HG02678 (cell line): ENCODE measurements around the gene ZG16B.

Experiments
- ATAC-seq: cut with Tn5 transposase; IDR thresholded peaks from one replicate; pipeline ENCODE4 v1.9.1; 2021; ENCODE audit warnings: mild to moderate bottlenecking, moderate library complexity; ENCODE audit not compliant: unreplicated experiment

The ZG16B gene

GRCh38 chr16:2822496-2822895, 7.6 kb upstream of the ZG16B start:
- ATAC-seq = no peak

- no peak for ATAC-seq
Measured at GRCh38 chr16:2824626-2825025, 5.5 kb upstream of the ZG16B start.

GRCh38 chr16:2825049-2825742, 4.9 kb upstream of the ZG16B start:
- ATAC-seq = no peak

- no peak for ATAC-seq
Measured at GRCh38 chr16:2825906-2826305, 4.2 kb upstream of the ZG16B start.

- no peak for ATAC-seq
Measured at GRCh38 chr16:2826591-2827373, 3.3 kb upstream of the ZG16B start.

- no peak for ATAC-seq
Measured at GRCh38 chr16:2827374-2827791, 2.7 kb upstream of the ZG16B start.

GRCh38 chr16:2827831-2828520, 2.1 kb upstream of the ZG16B start:
- ATAC-seq = no peak

DNA sequence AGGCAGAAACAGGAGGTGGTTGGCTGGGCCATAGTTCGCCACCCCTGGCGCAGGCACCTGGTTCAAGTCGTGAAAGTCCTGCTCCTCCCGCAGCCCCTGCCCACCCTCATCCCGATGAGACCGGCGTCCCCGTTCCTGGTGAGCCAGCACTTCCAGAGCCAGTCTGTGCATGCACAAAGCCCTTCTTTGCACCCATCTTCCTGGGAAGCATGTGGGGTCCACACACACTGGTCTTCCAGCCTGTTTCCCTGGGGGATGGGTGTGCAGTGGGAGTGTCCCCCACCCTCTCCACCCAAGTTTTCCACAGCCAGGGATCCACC, 1.6 kb upstream of the ZG16B start:
- ATAC-seq = no peak

DNA sequence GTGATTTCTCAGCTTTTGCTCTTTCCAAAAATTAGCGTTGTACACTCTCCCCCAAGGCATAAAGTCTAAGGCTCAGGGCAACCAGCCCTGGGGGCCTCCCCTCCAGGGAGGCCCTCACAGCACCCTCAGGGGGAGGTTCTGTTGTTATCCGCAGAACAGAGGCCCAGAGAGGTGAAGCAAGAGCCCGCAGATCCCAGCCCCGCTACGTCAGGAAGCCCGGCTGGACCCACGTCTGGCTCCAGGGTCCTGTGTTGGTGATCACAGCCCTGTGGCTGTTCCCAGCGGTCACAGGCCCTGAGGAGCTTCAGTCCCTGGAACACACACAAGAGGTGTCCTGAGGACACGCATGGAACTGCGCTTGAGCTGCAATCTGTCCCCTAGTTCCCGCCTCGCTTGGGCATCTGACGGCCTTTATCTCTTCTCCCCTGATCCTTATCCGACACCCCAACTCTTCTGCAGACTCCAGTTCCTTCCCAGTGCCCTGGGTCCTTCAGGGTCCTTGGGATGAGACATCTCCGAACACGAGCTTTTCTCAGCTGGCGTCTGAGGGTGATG, 1.1 kb upstream of the ZG16B start:
- ATAC-seq = no peak

- ATAC-seq = no peak
Measured at GRCh38 chr16:2830355-2830695, 222 bp downstream of the ZG16B start.

DNA sequence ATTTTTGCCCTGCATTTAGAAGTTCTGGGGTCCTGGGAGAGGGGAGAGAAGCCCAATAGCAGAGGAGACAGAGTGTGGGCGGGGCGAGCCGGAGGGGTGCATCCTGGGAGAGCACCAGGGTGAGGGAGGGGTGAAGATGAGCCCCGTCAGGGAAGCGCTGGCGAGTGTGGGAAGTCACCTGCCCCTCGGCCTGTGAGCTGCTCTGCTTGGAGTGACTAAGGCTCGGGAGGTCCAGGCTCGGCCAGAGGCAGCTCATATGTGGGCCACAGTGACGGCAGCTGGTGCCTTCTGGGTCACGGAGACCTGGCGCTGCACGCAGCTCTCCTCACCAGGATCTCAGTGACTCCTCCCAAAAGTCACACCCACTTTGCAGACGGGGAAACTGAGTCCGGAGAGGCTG, 1.1 kb downstream of the ZG16B start:
- ATAC-seq = no peak

DNA sequence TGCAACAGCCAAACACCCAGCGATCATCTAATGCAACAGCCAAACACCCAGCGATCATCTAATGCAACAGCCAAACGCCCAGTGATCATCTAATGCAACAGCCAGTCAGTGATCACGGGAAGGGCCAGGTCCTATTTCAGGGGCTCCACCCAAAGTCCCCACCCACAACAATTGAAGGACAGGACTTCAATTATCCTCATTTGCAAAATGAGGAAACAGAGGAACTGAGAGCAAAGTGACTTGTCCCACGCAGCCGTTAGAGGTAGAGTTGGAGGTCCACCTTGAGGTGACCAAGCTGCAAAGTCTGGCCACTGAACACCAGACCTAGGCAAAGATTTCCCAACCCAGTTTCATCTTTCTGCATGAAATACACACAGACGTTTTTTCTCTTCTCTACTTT, 3.7 kb downstream of the ZG16B start:
- no peak for ATAC-seq

DNA sequence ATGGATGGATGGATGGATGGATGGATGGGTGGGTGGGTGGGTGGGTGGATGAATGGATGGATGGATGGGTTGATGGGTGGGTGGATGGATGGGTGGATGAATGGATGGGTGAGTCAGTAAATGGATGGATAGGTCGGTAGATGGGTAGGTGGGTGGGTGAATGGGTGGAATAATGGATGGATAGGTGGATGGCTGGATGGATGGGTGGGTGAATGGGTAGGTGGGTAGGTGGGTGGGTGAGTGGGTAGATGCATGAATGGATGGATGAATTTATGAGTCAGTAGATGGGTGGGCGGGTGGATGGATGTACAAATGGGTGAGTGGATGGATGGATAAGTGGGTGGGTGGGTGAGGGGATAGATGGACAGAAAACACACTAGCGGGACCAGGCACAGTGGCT, 4.9 kb downstream of the ZG16B start:
- ATAC-seq = no peak

DNA sequence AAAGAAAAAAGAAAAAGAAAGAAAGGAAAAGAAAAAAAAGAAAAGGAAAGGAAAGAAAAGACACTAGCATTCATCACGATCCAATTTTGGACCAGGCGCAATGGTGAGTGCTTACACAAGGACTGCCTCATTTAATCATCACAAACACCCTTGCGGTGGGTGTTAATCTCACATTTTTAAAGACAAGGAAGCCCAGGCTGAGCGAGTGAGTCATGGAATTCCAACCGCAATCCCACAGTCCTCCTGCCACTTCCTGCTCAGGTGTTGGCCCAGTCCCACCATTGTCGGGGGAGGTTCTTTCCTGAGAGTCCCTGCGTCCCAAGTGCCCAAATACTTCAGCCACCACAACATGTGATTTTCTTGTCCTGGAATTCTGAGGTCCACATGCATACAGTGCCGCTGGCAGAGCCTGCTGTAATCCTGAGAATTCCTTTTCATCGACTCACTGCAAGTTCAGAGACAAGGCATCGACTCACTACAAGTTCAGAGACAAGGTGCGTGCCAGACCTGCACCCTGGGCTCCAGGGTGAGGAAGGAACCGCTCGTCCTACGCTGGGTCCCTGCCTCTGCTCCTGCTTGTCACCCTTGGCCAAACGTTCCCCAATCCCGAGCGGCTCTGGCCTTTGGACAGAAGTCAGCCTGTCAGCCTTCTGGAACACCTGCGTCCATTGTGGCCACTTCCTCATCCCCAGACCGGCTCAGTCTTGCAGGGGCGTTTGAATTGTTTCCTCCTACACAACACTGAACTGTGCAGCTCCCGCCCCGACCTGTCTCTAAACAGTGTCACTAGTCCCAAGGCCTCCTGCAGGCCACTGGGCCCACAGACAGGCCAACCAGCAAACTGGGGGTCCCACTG, 5.8 kb downstream of the ZG16B start:
- no peak for ATAC-seq

- ATAC-seq = no peak
Measured at GRCh38 chr16:2836646-2837508, 6.8 kb downstream of the ZG16B start.

- ATAC-seq = no peak
Measured at GRCh38 chr16:2838928-2839327, 8.8 kb downstream of the ZG16B start.

DNA sequence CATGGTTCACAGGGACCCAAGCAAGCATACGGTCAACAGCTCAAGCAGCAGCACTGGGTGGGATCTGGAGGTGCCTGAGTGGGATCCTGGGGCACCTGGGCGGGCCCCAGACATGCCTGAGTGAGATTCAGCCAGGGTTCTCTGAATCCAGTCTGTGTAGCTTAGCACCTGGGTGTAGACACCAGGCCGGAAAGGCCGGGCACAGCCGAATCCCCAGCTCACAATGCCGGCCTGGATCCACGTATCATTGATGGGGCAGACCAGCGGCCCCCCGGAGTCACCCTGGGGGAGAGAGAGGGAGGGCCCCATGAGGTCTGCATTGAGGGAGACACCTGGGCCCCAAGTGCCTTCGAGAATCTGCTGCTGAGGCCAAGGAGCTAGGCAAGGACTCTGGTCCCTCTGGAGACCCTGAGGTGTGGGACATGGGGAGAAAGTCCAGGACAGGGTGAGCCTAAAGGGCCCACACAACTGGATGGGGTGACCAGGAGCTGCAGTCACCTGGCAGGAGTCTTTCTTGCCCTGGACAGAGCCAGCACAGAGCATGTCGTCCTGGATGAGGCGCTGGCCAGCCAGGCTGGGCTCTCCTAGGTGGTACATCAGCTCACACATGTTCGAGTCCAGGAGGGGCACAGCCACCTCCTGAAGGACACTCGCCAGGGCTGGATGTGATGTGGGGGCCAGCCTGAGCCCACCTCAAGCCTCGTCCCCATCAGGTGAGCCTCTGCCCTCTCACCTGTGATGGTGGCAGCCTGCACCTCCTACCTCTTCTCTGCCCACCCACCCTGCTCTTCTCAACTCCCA, 9.7 kb downstream of the ZG16B start:
- ATAC-seq = no peak

DNA sequence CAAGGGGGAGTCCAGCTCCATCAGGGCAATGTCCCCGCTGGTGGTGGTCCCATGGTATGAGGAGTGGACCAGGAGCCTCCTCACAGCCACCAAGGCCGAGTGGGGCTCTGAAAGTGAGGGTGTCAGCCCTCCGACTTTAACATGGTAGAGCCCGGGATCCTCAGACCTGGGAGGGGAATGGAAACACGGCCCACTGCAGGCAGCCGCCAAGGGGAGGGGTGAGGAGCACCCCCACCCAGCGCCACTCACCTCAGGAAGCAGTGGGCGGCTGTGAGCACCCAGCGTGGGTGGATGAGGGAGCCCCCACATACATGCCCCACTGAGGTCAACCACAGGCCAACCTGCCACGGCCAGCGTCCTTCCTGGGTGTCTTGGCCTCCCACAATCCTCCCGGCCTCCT, 10.8 kb downstream of the ZG16B start:
- no peak for ATAC-seq

- no peak for ATAC-seq
Measured at GRCh38 chr16:2841606-2842339, 11.7 kb downstream of the ZG16B start.
